Uterus (tissue), 4 donors: ENCODE results near the gene DTNA. TPM values are rescaled to one million over a fixed set of nuclear protein-coding genes. Genes with fewer than 3 reads are reported as not detected.

ENCODE experiments used
- DNase-seq, 2 donors: peaks; one replicate each; pipeline ENCODE4 v3.0.0-alpha.2; 2019 to 2020
- H3K27ac ChIP-seq, 2 donors: fragments of 200-600 bp; sonication (generic); 1 replicate in 1 of 2; 2 replicates in 1 of 2; pipeline ENCODE4 v1.5.1; 2016 to 2018
- H3K27me3 ChIP-seq, 2 donors: fragments of 200-600 bp; sonication (generic); one replicate each; pipeline ENCODE4 v1.5.1; 2018 to 2019; ENCODE audit warnings: control low read depth in 1 of 2
- H3K36me3 ChIP-seq, 2 donors: fragments of 200-600 bp; sonication (generic); one replicate each; pipeline ENCODE4 v1.5.1; 2019; ENCODE audit warnings: control low read depth in 1 of 2
- H3K4me1 ChIP-seq, 2 donors: fragments of 200-600 bp; sonication (generic); one replicate each; pipeline ENCODE4 v1.5.1; 2018 to 2019; ENCODE audit warnings: control low read depth in 1 of 2
- H3K4me3 ChIP-seq, 2 donors: fragments of 200-600 bp; sonication (generic); 1 replicate in 1 of 2; 2 replicates in 1 of 2; pipeline ENCODE4 v1.5.1; 2018 to 2019; ENCODE audit warnings: mild to moderate bottlenecking in 1 of 2
- H3K9me3 ChIP-seq, 2 donors: fragments of 200-600 bp; sonication (generic); one replicate each; pipeline ENCODE4 v1.5.1; 2019; ENCODE audit warnings: control low read depth in 1 of 2
- POLR2A ChIP-seq, 2 donors: fragments of 450-650 bp; IDR thresholded peaks; one replicate each; pipeline ENCODE4 v1.6.1; 2016; ENCODE audit warnings: antibody characterized with exemption in 2 of 2, mild to moderate bottlenecking in 1 of 2, moderate library complexity in 1 of 2
- intact Hi-C: fragments of 100-400 bp; cut with DNase I; formaldehyde crosslinking; loops from one replicate; pipeline ENCODE4 v1.15.1; 2023; ENCODE audit warnings: low total_unique reads
- total RNA-seq, 4 donors: library from RNA; depleted of rRNA in 3 of 4; stranded (reverse); fragments of >200 nt in 3 of 4; gene quantifications; one replicate each; pipeline versions ENCODE4 v1.1.0 to v1.2.4, GENCODE V29; 2014 to 2023
- TF ChIP-seq, protein P1 (sequence below), 4 experiments: fragments of 200-600 bp in 2 of 4; fragments of 450-650 bp in 2 of 4; sonication (generic) in 2 of 4; IDR thresholded peaks; one replicate each; pipeline ENCODE4 v1.5.1; 2016 to 2019; ENCODE audit warnings: antibody characterized with exemption in 4 of 4, mild to moderate bottlenecking in 2 of 4, moderate library complexity in 1 of 4
- donor health status: DM: yes; HTN: yes; CAD: no.

The DTNA gene
- total RNA-seq, 4 donors from 2014 or later = 13.8 to 229 (median 43.0) TPM

DNA sequence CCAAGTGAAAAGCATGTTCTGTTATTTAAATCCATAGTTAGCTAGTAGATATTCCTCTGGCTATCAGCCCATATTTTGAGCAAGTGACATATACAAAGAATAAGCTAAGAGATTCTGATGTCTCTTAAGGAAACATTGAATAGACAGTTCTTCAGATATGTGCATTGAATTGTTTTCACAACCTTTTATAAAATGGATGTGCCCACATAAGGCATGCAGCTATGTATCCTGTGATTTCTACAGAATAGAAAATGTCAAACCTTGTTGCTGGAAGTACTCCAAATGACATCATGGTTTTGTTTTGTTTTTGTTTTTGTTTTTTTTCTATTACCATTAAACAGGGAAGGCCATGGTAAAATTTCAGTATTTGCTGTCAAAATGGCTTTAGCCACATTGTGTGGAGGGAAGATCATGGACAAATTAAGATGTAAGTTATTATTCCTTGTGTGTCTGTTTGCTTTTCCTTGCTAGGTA, 95.8 kb downstream of the DTNA start:
- Histone ChIP-seq H3K4me1 (peaks cover 0 to 8% of the 10 kb centered on the region in 2 donors), H3K36me3 (no peaks in the 10 kb centered on the region), H3K4me3 (no peak overlapping the region), H3K27ac (no peak overlapping the region), H3K9me3 (no peaks in the 10 kb centered on the region), H3K27me3 (no peaks in the 10 kb centered on the region)
- no peak for DNase-seq
- TF ChIP-seq, protein P1, sequence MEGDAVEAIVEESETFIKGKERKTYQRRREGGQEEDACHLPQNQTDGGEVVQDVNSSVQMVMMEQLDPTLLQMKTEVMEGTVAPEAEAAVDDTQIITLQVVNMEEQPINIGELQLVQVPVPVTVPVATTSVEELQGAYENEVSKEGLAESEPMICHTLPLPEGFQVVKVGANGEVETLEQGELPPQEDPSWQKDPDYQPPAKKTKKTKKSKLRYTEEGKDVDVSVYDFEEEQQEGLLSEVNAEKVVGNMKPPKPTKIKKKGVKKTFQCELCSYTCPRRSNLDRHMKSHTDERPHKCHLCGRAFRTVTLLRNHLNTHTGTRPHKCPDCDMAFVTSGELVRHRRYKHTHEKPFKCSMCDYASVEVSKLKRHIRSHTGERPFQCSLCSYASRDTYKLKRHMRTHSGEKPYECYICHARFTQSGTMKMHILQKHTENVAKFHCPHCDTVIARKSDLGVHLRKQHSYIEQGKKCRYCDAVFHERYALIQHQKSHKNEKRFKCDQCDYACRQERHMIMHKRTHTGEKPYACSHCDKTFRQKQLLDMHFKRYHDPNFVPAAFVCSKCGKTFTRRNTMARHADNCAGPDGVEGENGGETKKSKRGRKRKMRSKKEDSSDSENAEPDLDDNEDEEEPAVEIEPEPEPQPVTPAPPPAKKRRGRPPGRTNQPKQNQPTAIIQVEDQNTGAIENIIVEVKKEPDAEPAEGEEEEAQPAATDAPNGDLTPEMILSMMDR (IDR thresholded peaks at IDR 0.05) = no peak
- no peak for TF ChIP-seq POLR2A (IDR thresholded peaks at IDR 0.05)
- intact Hi-C loops = no loop called here

DNA sequence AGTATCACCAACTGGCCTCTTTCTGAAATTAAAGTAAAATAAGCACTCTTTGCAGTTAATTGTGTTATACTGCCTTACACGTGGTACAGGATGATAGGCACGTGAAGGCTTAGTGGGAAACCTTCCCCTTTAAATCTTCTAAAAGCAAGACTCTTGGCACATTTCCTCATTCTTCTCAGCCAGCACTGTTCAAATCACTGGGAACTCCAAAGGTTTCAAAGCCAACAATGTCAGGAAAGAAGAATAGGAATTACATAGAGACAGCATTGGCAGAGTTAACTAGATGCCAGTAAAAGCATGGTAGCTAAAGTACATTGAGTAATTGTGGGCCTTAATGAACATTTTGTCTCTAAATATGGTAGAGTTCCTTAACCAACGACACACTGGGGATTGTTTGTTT, 96.4 kb downstream of the DTNA start:
- intact Hi-C loops = no loop called here
- no peak for DNase-seq
- no peaks in the 10 kb centered on the region for H3K27me3 ChIP-seq
- TF ChIP-seq POLR2A (IDR thresholded peaks at IDR 0.05) = no peak
- TF ChIP-seq, protein P1 (IDR thresholded peaks at IDR 0.05) = no peak
- no peak overlapping the region for H3K4me3 ChIP-seq
- no peaks in the 10 kb centered on the region for H3K9me3 ChIP-seq
- no peak overlapping the region for H3K27ac ChIP-seq
- H3K36me3 ChIP-seq = no peaks in the 10 kb centered on the region
- H3K4me1 ChIP-seq = peaks cover 0 to 8% of the 10 kb centered on the region in 2 donors

GRCh38 chr18:34807106-34807796, 97.2 kb downstream of the DTNA start:
- H3K4me1 ChIP-seq = peaks cover 0 to 8% of the 10 kb centered on the region in 2 donors
- no peaks in the 10 kb centered on the region for H3K36me3 ChIP-seq
- no peak for DNase-seq
- no peaks in the 10 kb centered on the region for H3K9me3 ChIP-seq
- no peak overlapping the region for H3K4me3 ChIP-seq
- intact Hi-C loops = no loop called here
- TF ChIP-seq POLR2A (IDR thresholded peaks at IDR 0.05) = no peak
- TF ChIP-seq, protein P1 (IDR thresholded peaks at IDR 0.05) = no peak
- no peak overlapping the region for H3K27ac ChIP-seq
- H3K27me3 ChIP-seq = no peaks in the 10 kb centered on the region

DNA sequence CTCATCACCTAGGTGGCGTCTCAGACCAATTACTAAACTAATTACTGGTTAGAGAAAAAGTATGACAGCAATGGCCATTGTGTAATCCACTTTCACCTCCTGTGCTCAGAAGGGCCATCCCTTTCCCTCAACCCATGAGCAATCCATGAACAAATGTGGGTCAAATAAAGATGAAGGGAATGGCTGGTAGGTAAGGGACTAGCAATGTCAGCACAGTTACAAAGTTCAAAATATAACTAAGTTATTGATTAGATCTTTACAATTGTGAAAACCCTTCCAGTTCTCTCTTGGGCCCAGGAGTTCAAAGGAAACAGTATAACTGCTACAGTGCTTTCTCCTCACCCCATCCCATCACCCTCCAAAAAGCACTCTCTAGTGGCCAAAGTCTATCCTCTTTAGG, 98.3 kb downstream of the DTNA start:
- no peak overlapping the region for H3K4me3 ChIP-seq
- no peak overlapping the region for H3K27ac ChIP-seq
- H3K4me1 ChIP-seq = peaks cover 0 to 8% of the 10 kb centered on the region in 2 donors
- DNase-seq = no peak
- intact Hi-C loops = no loop called here
- no peaks in the 10 kb centered on the region for H3K9me3 ChIP-seq
- H3K27me3 ChIP-seq = no peaks in the 10 kb centered on the region
- TF ChIP-seq POLR2A (IDR thresholded peaks at IDR 0.05) = no peak
- TF ChIP-seq, protein P1 (IDR thresholded peaks at IDR 0.05) = no peak
- no peaks in the 10 kb centered on the region for H3K36me3 ChIP-seq

DNA sequence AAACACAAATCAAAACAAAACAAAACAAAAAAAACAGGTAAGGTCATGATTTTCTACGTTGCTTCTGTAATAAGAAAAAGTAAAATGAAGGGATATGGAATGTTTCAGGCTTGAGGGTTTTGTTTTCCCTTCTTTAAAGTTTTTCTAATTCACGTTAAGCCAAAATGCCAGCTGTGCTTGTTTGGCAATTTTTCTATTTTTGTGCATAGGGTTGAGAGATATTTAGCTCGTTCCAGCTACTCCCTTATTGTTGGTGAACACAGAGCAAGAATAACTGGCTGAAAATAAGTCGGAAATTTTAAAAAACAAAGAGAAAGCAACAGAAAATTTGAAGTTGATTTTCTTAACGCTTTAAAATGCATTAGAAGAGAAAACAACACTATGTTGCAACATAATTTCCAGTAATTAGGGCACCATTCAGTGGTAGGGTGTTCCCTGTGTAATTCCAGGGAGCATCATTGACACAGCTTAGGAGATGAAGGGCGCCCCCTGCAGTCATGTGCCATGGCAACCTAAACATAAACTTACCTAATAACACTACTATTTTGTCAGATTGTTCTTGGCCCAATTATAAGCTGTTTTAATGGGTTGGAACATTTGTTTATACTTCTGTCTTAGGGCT, 99.5 kb downstream of the DTNA start:
- Histone ChIP-seq H3K9me3 (no peaks in the 10 kb centered on the region), H3K36me3 (no peaks in the 10 kb centered on the region), H3K4me1 (peaks cover 0 to 8% of the 10 kb centered on the region in 2 donors), H3K4me3 (no peak overlapping the region), H3K27me3 (no peaks in the 10 kb centered on the region), H3K27ac (peak overlapping the region; percentile 45)
- TF ChIP-seq, protein P1 (IDR thresholded peaks at IDR 0.05) = peak; percentile 12 to 35 (median 23)
- no peak for TF ChIP-seq POLR2A (IDR thresholded peaks at IDR 0.05)
- intact Hi-C loops = no loop called here
- peak; percentile 62 to 68 for DNase-seq
